GM12878 (cell line): ENCODE results near the gene HEXIM1. TPM values are rescaled to one million over a fixed set of nuclear protein-coding genes. Genes with fewer than 3 reads are reported as not detected.

ENCODE experiments used
- CBFB ChIP-seq: IDR thresholded peaks from 2 replicates; pipeline ENCODE4 v1.6.1; 2016; ENCODE audit warnings: antibody characterized with exemption, low read depth
- GABPA ChIP-seq: IDR thresholded peaks from 2 replicates; pipeline ENCODE4 v1.6.1; 2014; ENCODE audit warnings: antibody characterized with exemption, low read depth, mild to moderate bottlenecking, inconsistent platforms
- SIX5 ChIP-seq: IDR thresholded peaks from 2 replicates; pipeline ENCODE4 v1.6.1; 2011; ENCODE audit warnings: mild to moderate bottlenecking, low read depth, low read length, moderate library complexity; ENCODE audit not compliant: severe bottlenecking
- ZNF622 ChIP-seq: fragments of 450-650 bp; IDR thresholded peaks from 2 replicates; pipeline ENCODE4 v1.6.1; 2017; ENCODE audit warnings: mild to moderate bottlenecking, inconsistent platforms
- ZZZ3 ChIP-seq: IDR thresholded peaks from 2 replicates; pipeline ENCODE4 v1.6.1; 2011; ENCODE audit warnings: low read depth; ENCODE audit not compliant: control insufficient read depth, insufficient read length
- polyA plus RNA-seq, 11 experiments: library from polyadenylated mRNA; depleted of rRNA in 4 of 11; unstranded in 6 of 11; stranded (reverse) in 5 of 11; fragments of >200 nt; fragmentation: Nextera tagmentation in 4 of 11; fragmentation: Illumina TruSeq in 1 of 11; extraction: Ambion mirVana in 4 of 11; extraction: Trizol in 1 of 11; gene quantifications; 1 replicate in 1 of 11; 2 replicates in 10 of 11; pipeline versions ENCODE4 v1.2.1 to v1.2.3, GENCODE V29; 2011 to 2016; ENCODE audit warnings: inconsistent platforms in 2 of 11, missing spikeins in 2 of 11, low read depth in 1 of 11
- total RNA-seq, 4 experiments: library from RNA; depleted of rRNA in 3 of 4; stranded (reverse); fragments of >200 nt in 3 of 4; fragmentation: Illumina TruSeq in 1 of 4; extraction: Trizol in 1 of 4; gene quantifications; 2 replicates each; pipeline versions ENCODE4 v1.2.1 to v1.2.3, GENCODE V29; 2013 to 2021
- TF ChIP-seq, protein P1 (sequence below): IDR thresholded peaks from 2 replicates; pipeline ENCODE4 v1.6.1; 2011; ENCODE audit warnings: low read depth, low read length, improper control_type of control experiment, borderline replicate concordance
- TF ChIP-seq, protein P2 (sequence below): fragments of 450-650 bp; formaldehyde crosslinking; IDR thresholded peaks from 2 replicates; pipeline ENCODE4 v1.4.0; 2022; ENCODE audit warnings: mild to moderate bottlenecking, moderate library complexity
- TF ChIP-seq, protein P3 (sequence below): IDR thresholded peaks from 2 replicates; pipeline ENCODE4 v1.6.1; 2012; ENCODE audit warnings: improper control_type of control experiment, low read depth, low read length; ENCODE audit not compliant: insufficient replicate concordance
- TF ChIP-seq, protein P4 (sequence below): fragments of 450-650 bp; IDR thresholded peaks from 2 replicates; pipeline ENCODE4 v1.6.1; 2014; ENCODE audit warnings: mild to moderate bottlenecking
- TF ChIP-seq, protein P5 (sequence below), 3 experiments: IDR thresholded peaks in 2 of 3; conservative IDR thresholded peaks in 1 of 3; 2 replicates each; pipeline ENCODE4 v1.5.1; 2011; ENCODE audit warnings: low read depth in 3 of 3, low read length in 3 of 3, mild to moderate bottlenecking in 3 of 3, control low read depth in 2 of 3, moderate library complexity in 2 of 3, inconsistent platforms in 1 of 3, mixed read lengths in 1 of 3; ENCODE audit not compliant: control insufficient read depth in 2 of 3, insufficient read depth in 1 of 3; ENCODE audit errors: extremely low read depth in 1 of 3
- TF ChIP-seq, protein P6 (sequence below): fragments of 450-650 bp; IDR thresholded peaks from 2 replicates; pipeline ENCODE4 v1.6.1; 2018; ENCODE audit warnings: borderline replicate concordance, mild to moderate bottlenecking; ENCODE audit not compliant: partially characterized antibody

Gene HEXIM1
- total and polyA plus RNA-seq, 10 of the 15 experiments (the other 5 are each of a cell fraction or from before 2014, with no cell fraction given) = 1.9 to 24.1 (median 9.0) TPM

DNA sequence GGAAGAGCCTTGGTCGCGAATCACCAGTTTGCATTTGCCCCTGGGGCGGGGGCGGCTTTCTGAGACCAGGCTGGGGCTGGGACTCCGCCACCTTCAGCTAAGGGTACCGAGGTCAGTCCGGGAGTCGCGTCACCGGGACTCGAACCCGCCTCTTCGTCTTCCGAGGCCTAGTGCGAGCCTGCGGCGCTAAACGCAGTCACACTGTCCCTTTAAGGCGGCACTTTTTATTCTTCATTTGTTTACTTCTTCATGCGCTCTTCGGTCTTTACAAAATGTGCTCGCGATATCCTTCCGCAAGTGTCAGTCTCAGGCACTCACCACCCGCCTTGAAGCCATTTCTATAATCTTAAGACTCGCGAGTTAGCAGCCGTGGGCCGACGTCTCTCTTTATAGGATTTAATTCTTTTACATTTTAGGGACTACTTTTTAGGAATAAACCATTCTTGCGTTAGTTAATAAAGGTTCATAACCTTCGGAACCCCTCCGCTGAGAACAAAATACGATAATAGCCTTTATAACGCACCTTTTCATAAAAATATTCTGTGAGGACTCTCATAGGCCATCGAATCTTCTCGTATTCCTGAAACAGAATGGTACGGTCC, 593 bp upstream of the HEXIM1 start (continued):
- TF ChIP-seq, protein P1, sequence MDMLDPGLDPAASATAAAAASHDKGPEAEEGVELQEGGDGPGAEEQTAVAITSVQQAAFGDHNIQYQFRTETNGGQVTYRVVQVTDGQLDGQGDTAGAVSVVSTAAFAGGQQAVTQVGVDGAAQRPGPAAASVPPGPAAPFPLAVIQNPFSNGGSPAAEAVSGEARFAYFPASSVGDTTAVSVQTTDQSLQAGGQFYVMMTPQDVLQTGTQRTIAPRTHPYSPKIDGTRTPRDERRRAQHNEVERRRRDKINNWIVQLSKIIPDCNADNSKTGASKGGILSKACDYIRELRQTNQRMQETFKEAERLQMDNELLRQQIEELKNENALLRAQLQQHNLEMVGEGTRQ = no peak
- TF ChIP-seq, protein P2, sequence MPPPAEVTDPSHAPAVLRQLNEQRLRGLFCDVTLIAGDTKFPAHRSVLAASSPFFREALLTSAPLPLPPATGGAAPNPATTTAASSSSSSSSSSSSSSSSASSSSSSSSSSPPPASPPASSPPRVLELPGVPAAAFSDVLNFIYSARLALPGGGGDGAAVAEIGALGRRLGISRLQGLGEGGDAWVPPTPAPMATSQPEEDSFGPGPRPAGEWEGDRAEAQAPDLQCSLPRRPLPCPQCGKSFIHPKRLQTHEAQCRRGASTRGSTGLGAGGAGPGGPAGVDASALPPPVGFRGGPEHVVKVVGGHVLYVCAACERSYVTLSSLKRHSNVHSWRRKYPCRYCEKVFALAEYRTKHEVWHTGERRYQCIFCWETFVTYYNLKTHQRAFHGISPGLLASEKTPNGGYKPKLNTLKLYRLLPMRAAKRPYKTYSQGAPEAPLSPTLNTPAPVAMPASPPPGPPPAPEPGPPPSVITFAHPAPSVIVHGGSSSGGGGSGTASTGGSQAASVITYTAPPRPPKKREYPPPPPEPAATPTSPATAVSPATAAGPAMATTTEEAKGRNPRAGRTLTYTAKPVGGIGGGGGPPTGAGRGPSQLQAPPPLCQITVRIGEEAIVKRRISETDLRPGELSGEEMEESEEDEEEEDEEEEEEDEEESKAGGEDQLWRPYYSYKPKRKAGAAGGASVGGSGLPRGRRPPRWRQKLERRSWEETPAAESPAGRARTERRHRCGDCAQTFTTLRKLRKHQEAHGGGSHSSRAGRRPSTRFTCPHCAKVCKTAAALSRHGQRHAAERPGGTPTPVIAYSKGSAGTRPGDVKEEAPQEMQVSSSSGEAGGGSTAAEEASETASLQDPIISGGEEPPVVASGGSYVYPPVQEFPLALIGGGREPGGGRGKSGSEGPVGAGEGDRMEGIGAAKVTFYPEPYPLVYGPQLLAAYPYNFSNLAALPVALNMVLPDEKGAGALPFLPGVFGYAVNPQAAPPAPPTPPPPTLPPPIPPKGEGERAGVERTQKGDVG (CRISPR knock-in tag) = peak; percentile 67; the same call in 1 of the 2 replicates
- TF ChIP-seq, protein P3, sequence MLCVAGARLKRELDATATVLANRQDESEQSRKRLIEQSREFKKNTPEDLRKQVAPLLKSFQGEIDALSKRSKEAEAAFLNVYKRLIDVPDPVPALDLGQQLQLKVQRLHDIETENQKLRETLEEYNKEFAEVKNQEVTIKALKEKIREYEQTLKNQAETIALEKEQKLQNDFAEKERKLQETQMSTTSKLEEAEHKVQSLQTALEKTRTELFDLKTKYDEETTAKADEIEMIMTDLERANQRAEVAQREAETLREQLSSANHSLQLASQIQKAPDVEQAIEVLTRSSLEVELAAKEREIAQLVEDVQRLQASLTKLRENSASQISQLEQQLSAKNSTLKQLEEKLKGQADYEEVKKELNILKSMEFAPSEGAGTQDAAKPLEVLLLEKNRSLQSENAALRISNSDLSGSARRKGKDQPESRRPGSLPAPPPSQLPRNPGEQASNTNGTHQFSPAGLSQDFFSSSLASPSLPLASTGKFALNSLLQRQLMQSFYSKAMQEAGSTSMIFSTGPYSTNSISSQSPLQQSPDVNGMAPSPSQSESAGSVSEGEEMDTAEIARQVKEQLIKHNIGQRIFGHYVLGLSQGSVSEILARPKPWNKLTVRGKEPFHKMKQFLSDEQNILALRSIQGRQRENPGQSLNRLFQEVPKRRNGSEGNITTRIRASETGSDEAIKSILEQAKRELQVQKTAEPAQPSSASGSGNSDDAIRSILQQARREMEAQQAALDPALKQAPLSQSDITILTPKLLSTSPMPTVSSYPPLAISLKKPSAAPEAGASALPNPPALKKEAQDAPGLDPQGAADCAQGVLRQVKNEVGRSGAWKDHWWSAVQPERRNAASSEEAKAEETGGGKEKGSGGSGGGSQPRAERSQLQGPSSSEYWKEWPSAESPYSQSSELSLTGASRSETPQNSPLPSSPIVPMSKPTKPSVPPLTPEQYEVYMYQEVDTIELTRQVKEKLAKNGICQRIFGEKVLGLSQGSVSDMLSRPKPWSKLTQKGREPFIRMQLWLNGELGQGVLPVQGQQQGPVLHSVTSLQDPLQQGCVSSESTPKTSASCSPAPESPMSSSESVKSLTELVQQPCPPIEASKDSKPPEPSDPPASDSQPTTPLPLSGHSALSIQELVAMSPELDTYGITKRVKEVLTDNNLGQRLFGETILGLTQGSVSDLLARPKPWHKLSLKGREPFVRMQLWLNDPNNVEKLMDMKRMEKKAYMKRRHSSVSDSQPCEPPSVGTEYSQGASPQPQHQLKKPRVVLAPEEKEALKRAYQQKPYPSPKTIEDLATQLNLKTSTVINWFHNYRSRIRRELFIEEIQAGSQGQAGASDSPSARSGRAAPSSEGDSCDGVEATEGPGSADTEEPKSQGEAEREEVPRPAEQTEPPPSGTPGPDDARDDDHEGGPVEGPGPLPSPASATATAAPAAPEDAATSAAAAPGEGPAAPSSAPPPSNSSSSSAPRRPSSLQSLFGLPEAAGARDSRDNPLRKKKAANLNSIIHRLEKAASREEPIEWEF = peak; percentile 56
- no peak for TF ChIP-seq CBFB
- no peak for TF ChIP-seq ZZZ3
- TF ChIP-seq GABPA = peak; percentile 53; the same call in 1 of the 2 replicates
- no peak for TF ChIP-seq SIX5
- TF ChIP-seq ZNF622 = no peak
- TF ChIP-seq, protein P4, sequence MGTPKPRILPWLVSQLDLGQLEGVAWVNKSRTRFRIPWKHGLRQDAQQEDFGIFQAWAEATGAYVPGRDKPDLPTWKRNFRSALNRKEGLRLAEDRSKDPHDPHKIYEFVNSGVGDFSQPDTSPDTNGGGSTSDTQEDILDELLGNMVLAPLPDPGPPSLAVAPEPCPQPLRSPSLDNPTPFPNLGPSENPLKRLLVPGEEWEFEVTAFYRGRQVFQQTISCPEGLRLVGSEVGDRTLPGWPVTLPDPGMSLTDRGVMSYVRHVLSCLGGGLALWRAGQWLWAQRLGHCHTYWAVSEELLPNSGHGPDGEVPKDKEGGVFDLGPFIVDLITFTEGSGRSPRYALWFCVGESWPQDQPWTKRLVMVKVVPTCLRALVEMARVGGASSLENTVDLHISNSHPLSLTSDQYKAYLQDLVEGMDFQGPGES = no peak
- TF ChIP-seq, protein P5, sequence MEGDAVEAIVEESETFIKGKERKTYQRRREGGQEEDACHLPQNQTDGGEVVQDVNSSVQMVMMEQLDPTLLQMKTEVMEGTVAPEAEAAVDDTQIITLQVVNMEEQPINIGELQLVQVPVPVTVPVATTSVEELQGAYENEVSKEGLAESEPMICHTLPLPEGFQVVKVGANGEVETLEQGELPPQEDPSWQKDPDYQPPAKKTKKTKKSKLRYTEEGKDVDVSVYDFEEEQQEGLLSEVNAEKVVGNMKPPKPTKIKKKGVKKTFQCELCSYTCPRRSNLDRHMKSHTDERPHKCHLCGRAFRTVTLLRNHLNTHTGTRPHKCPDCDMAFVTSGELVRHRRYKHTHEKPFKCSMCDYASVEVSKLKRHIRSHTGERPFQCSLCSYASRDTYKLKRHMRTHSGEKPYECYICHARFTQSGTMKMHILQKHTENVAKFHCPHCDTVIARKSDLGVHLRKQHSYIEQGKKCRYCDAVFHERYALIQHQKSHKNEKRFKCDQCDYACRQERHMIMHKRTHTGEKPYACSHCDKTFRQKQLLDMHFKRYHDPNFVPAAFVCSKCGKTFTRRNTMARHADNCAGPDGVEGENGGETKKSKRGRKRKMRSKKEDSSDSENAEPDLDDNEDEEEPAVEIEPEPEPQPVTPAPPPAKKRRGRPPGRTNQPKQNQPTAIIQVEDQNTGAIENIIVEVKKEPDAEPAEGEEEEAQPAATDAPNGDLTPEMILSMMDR (IDR thresholded peaks at IDR 0.05 in 2 of 3, conservative IDR thresholded peaks at IDR 0.05 in 1 of 3; ENCODE audit: control insufficient read depth in 2 of 3, extremely low read depth in 1 of 3, insufficient read depth in 1 of 3, low read depth in 3 of 3, low read length in 3 of 3) = no peak
- TF ChIP-seq, protein P6, sequence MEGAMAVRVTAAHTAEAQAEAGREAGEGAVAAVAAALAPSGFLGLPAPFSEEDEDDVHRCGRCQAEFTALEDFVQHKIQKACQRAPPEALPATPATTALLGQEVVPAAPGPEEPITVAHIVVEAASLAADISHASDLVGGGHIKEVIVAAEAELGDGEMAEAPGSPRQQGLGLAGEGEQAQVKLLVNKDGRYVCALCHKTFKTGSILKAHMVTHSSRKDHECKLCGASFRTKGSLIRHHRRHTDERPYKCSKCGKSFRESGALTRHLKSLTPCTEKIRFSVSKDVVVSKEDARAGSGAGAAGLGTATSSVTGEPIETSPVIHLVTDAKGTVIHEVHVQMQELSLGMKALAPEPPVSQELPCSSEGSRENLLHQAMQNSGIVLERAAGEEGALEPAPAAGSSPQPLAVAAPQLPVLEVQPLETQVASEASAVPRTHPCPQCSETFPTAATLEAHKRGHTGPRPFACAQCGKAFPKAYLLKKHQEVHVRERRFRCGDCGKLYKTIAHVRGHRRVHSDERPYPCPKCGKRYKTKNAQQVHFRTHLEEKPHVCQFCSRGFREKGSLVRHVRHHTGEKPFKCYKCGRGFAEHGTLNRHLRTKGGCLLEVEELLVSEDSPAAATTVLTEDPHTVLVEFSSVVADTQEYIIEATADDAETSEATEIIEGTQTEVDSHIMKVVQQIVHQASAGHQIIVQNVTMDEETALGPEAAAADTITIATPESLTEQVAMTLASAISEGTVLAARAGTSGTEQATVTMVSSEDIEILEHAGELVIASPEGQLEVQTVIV = peak; percentile 91
